ENCODE results near the gene RETREG2. TPM values are rescaled to one million over a fixed set of nuclear protein-coding genes. Genes with fewer than 3 reads are reported as not detected.

The RETREG2 gene
- total RNA-seq, 1 experiment from 2014 or later = 46.7 TPM

DNA sequence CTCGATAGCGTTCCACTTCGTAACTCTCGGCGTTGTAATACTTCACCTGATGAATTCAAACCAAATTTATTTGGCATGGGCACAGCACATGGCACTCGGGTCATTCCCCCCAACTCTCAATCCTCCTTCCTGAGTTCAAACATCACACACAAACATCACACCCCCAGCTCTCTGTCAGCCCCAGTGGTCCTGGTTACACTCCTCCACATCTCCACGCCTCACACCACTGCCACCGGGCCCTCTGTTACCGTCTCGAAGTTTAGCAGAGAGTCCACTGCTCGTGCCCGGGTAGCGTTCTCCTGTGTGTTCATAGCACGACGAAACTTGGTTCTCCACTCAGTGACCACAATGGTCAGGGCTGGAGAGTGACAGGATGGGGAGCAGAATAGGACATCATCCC, 36.1 kb downstream of the RETREG2 start:
- H3K4ac ChIP-seq (ENCODE audit: low read depth, low read length) = no peak overlapping the region
- no peak overlapping the region for H3K4me2 ChIP-seq (ENCODE audit: insufficient read depth, insufficient read length, low read length)
- no peak overlapping the region for H4K5ac ChIP-seq (ENCODE audit: insufficient read length, low read depth, low read length)
- H3K23ac ChIP-seq (ENCODE audit: insufficient read length, low read depth, low read length) = no peak overlapping the region
- H2BK20ac ChIP-seq (ENCODE audit: low read depth, low read length, poor library complexity, severe bottlenecking) = no peak overlapping the region
- no peak overlapping the region for H2AK5ac ChIP-seq (ENCODE audit: insufficient read length, low read length)
- no peaks in the 10 kb centered on the region for H3K79me1 ChIP-seq (ENCODE audit: insufficient read depth, low read depth, low read length, poor library complexity, severe bottlenecking)
- Mint-ChIP-seq H3K4me3 (no peak overlapping the region), H3K36me3 (ENCODE audit: insufficient read depth in 1 of 3, low read depth in 3 of 3) (peaks cover 13 to 62% (median 55%) of the 10 kb centered on the region in 3 experiments), H3K27ac (no peak overlapping the region), H3K27me3 (ENCODE audit: low read depth) (no peaks in the 10 kb centered on the region; the same call in 1 of the 2 replicates), H3K4me1 (peaks cover 13 to 17% of the 10 kb centered on the region in 2 experiments), H3K9me3 (no peaks in the 10 kb centered on the region)
- no peak overlapping the region for H3K9ac ChIP-seq (ENCODE audit: extremely low read depth, insufficient read length, low read length)
- no peak for DNase-seq
- no peak overlapping the region for H3K14ac ChIP-seq (ENCODE audit: insufficient read depth, low read length)
- H2BK120ac ChIP-seq (ENCODE audit: low read depth, low read length, poor library complexity, severe bottlenecking) = no peak overlapping the region
- WGBS (ENCODE audit: extremely low coverage, insufficient read length, low lambda C conversion rate) = no CpG with 5 or more reads among the region's 15 CpGs
- no peak overlapping the region for H4K8ac ChIP-seq (replicated peaks; ENCODE audit: insufficient read length, low read depth, low read length)
- no peak overlapping the region for H3K18ac ChIP-seq (ENCODE audit: insufficient read length, low read depth, low read length)
- no peaks in the 10 kb centered on the region for H3K27me3 ChIP-seq (ENCODE audit: insufficient read depth, low read length)
- no peak overlapping the region for H3K27ac ChIP-seq (ENCODE audit: insufficient read length, low read depth, low read length)
- H3K56ac ChIP-seq (ENCODE audit: insufficient read length, low read depth, low read length) = no peak overlapping the region
- no peak overlapping the region for H2BK12ac ChIP-seq (ENCODE audit: insufficient read length, low read depth, low read length)
- no peaks in the 10 kb centered on the region for H3K79me2 ChIP-seq (ENCODE audit: insufficient read depth, low read length)
- peaks cover 7% of the 10 kb centered on the region for H3K23me2 ChIP-seq (ENCODE audit: insufficient read length, low read depth, low read length, poor library complexity, severe bottlenecking)
- H3K9me3 ChIP-seq (ENCODE audit: control insufficient read depth, low read depth, low read length) = no peaks in the 10 kb centered on the region
- no peak overlapping the region for H2BK5ac ChIP-seq (ENCODE audit: insufficient read length, low read length)
- H3K4me1 ChIP-seq (ENCODE audit: insufficient read depth, low read length) = no peaks in the 10 kb centered on the region
- no peak overlapping the region for H4K91ac ChIP-seq (ENCODE audit: insufficient read length, low read depth, low read length)
- no peak overlapping the region for H2AFZ ChIP-seq (ENCODE audit: low read length)
- no peak overlapping the region for H3T11ph ChIP-seq (ENCODE audit: low read length)
- H2BK15ac ChIP-seq (ENCODE audit: low read depth, low read length) = no peak overlapping the region
- H4K20me1 ChIP-seq (ENCODE audit: control insufficient read depth, insufficient read depth, insufficient read length) = no peaks in the 10 kb centered on the region
- no peak for TF ChIP-seq CTCF (conservative IDR thresholded peaks at IDR 0.05)
